HFF-Myc (cell line): Measurements from ENCODE around the gene FAM3A.

Experiments used
- DNase-seq: peaks from one replicate; pipeline ENCODE4 v3.0.0-alpha.2; 2011; ENCODE audit warnings: low read depth; ENCODE audit errors: extremely low read depth
- H3K4me3 ChIP-seq: replicated peaks from 2 replicates; pipeline ENCODE4 v1.5.1; 2011; ENCODE audit warnings: low read depth, mild to moderate bottlenecking, control low read depth, low read length
- CTCF ChIP-seq: IDR thresholded peaks from 2 replicates; pipeline ENCODE4 v1.5.1; 2012; ENCODE audit warnings: mild to moderate bottlenecking, low read depth, low read length, control low read depth; ENCODE audit errors: missing control alignments

FAM3A gene

GRCh38 chrX:154526901-154527675 lies 11.1 kb upstream of the FAM3A start:
- DNase-seq, result no peak
- peak; percentile 53 for TF ChIP-seq CTCF
- H3K4me3 ChIP-seq, result no peak overlapping the region

GRCh38 chrX:154525606-154526490 lies 9.8 kb upstream of the FAM3A start:
- TF ChIP-seq CTCF, result no peak
- H3K4me3 ChIP-seq, result no peak overlapping the region
- no peak for DNase-seq

GRCh38 chrX:154519389-154519788 lies 3.4 kb upstream of the FAM3A start:
- TF ChIP-seq CTCF, result no peak
- DNase-seq, result no peak
- no peak overlapping the region for H3K4me3 ChIP-seq

GRCh38 chrX:154517101-154517781 lies 1.2 kb upstream of the FAM3A start:
- peak overlapping the region; percentile 42; the same call in 1 of the 2 replicates for H3K4me3 ChIP-seq
- TF ChIP-seq CTCF, result no peak
- no peak for DNase-seq

GRCh38 chrX:154516656-154517100 lies 646 bp upstream of the FAM3A start:
- DNase-seq, result no peak
- TF ChIP-seq CTCF, result no peak

GRCh38 chrX:154515090-154515965 lies 704 bp downstream of the FAM3A start:
- DNase-seq, result no peak
- TF ChIP-seq CTCF, result no peak
- H3K4me3 ChIP-seq, result peak overlapping the region; percentile 57

More at GRCh38 chrX:154516656-154517100, 646 bp upstream of the FAM3A start:
- peak overlapping the region; percentile 42 for H3K4me3 ChIP-seq
